ENCODE measurements around the gene SERPINI2.

GRCh38 chr3:167502401-167502800, 28.6 kb upstream of the SERPINI2 start:
- no peak for TF ChIP-seq POLR2A (IDR thresholded peaks at IDR 0.05)
- no peak for TF ChIP-seq CTCF (IDR thresholded peaks at IDR 0.05)

Measured in adrenal gland (tissue), 5 donors.